Activated T-cell treated with anti-CD3 and anti-CD28 coated beads for 4 hours (primary cell): ENCODE results near the gene PCDHA8.
"Not testable (repeated sequence)": the region's sequence is repeated elsewhere in the genome, so short reads cannot be mapped to it uniquely, and the experiment has no call there.

ENCODE experiments used
- DNase-seq: peaks from one replicate; pipeline ENCODE4 v3.0.0-alpha.2; 2020

Gene PCDHA8

GRCh38 chr5:140840978-140841962 is at the start of gene PCDHA8:
Gene PCDHA8 (plus strand): TSS chr5:140841187. CDS start chr5:140841322, 135 bp downstream.
- no peak for DNase-seq

GRCh38 chr5:140794595-140795258 is 46.3 kb upstream of the PCDHA8 start, which contains the start of gene PCDHA2:
Gene PCDHA2 (plus strand): TSS chr5:140794852.
- no peak for DNase-seq

- DNase-seq = no peak
Observed at GRCh38 chr5:140795259-140795641, 45.7 kb upstream of the PCDHA8 start.

- not testable (repeated sequence) for DNase-seq
Observed at GRCh38 chr5:140796072-140796717, 44.8 kb upstream of the PCDHA8 start.

- DNase-seq = no peak
Observed at GRCh38 chr5:140796718-140797095, 44.3 kb upstream of the PCDHA8 start.

- no peak for DNase-seq
Observed at GRCh38 chr5:140800816-140801493, 40.0 kb upstream of the PCDHA8 start, which contains the start of gene PCDHA3. Gene PCDHA3 (plus strand): TSS chr5:140801057.

GRCh38 chr5:140801494-140801841 is 39.5 kb upstream of the PCDHA8 start:
- no peak for DNase-seq

GRCh38 chr5:140802381-140802780 is 38.6 kb upstream of the PCDHA8 start:
- DNase-seq = not testable (repeated sequence)

- DNase-seq = no peak
Observed at GRCh38 chr5:140802781-140803271, 38.2 kb upstream of the PCDHA8 start.

- no peak for DNase-seq
Observed at GRCh38 chr5:140806834-140807775, 33.9 kb upstream of the PCDHA8 start, which contains the start of gene PCDHA4. Gene PCDHA4 (plus strand): TSS chr5:140807068.

GRCh38 chr5:140808241-140808888 is 32.6 kb upstream of the PCDHA8 start:
- DNase-seq = not testable (repeated sequence)

- no peak for DNase-seq
Observed at GRCh38 chr5:140808889-140809291, 32.1 kb upstream of the PCDHA8 start.

- no peak for DNase-seq
Observed at GRCh38 chr5:140821375-140822280, 19.4 kb upstream of the PCDHA8 start, which contains the start of gene PCDHA5. Gene PCDHA5 (plus strand): TSS chr5:140821613.

GRCh38 chr5:140822281-140822629 is 18.7 kb upstream of the PCDHA8 start:
- no peak for DNase-seq

GRCh38 chr5:140822969-140823368 is 18.0 kb upstream of the PCDHA8 start:
- not testable (repeated sequence) for DNase-seq

- DNase-seq = no peak
Observed at GRCh38 chr5:140823475-140823874, 17.5 kb upstream of the PCDHA8 start.

- no peak for DNase-seq
Observed at GRCh38 chr5:140827704-140828361, 13.2 kb upstream of the PCDHA8 start, which contains the start of gene PCDHA6. Gene PCDHA6 (plus strand): TSS chr5:140827960. CDS start chr5:140828092, 132 bp downstream.

GRCh38 chr5:140828362-140828737 is 12.6 kb upstream of the PCDHA8 start:
- no peak for DNase-seq
